Lower leg skin (tissue), 3 donors: Measurements from ENCODE around the gene E2F2.

Experiments used
- CTCF ChIP-seq, 3 donors: fragments of 450-650 bp; IDR thresholded peaks; one replicate each; pipeline ENCODE4 v1.5.1; 2016; ENCODE audit warnings: antibody characterized with exemption in 3 of 3, mild to moderate bottlenecking in 3 of 3, moderate library complexity in 2 of 3
- POLR2A ChIP-seq, 2 donors: fragments of 450-650 bp; IDR thresholded peaks; one replicate each; pipeline ENCODE4 v1.6.1; 2016 to 2017; ENCODE audit warnings: antibody characterized with exemption in 2 of 2, mild to moderate bottlenecking in 1 of 2, moderate library complexity in 1 of 2

- TF ChIP-seq CTCF (IDR thresholded peaks at IDR 0.05) (no peak), POLR2A (IDR thresholded peaks at IDR 0.05) (no peak)
These were observed 25.8 kb upstream of the E2F2 start for GRCh38 chr1:23556635-23557470.
